ENCODE measurements around the gene AREG.

DNA sequence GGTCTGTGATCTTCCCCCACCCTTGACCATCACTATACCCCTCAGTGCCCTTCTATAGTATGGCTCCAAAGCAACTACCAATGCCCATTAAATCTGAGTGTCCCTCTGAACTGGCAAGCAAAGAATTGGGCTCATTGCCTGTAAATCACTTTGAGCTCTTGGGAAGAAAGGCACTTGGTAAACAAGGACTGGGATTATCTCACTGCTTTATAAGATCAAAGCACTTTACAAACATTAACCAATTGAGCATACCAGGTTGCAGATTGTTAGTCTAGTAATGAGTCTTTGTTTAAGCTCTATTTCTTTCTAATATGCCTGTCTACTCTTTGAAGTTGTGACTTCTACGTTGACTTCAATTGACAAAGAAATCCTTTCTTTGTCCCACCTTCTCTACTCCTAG, 34.1 kb downstream of the AREG start:
- TF ChIP-seq, protein P1, sequence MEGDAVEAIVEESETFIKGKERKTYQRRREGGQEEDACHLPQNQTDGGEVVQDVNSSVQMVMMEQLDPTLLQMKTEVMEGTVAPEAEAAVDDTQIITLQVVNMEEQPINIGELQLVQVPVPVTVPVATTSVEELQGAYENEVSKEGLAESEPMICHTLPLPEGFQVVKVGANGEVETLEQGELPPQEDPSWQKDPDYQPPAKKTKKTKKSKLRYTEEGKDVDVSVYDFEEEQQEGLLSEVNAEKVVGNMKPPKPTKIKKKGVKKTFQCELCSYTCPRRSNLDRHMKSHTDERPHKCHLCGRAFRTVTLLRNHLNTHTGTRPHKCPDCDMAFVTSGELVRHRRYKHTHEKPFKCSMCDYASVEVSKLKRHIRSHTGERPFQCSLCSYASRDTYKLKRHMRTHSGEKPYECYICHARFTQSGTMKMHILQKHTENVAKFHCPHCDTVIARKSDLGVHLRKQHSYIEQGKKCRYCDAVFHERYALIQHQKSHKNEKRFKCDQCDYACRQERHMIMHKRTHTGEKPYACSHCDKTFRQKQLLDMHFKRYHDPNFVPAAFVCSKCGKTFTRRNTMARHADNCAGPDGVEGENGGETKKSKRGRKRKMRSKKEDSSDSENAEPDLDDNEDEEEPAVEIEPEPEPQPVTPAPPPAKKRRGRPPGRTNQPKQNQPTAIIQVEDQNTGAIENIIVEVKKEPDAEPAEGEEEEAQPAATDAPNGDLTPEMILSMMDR (IDR thresholded peaks at IDR 0.05) = no peak
- no peak for TF ChIP-seq POLR2A (IDR thresholded peaks at IDR 0.05)
